ENCODE results near the gene SAT2.

SAT2 gene

GRCh38 chr17:7579834-7580603 lies 47.6 kb downstream of the SAT2 start:
- peaks cover 30% of the 10 kb centered on the region for H3K36me3 ChIP-seq (ENCODE audit: insufficient read depth, low read length)
- no peaks in the 10 kb centered on the region for H3K9me3 ChIP-seq (ENCODE audit: control insufficient read depth, insufficient read depth, low read length)
- peaks cover 11% of the 10 kb centered on the region; the same call in 1 of the 2 replicates for H3K4me1 ChIP-seq (ENCODE audit: insufficient read depth, low read length)
- H3K9ac ChIP-seq (ENCODE audit: low read depth, low read length) = no peak overlapping the region

- Histone ChIP-seq H3K9ac (ENCODE audit: low read depth, low read length) (no peak within 1 kb of the TSS), H3K9me3 (ENCODE audit: control insufficient read depth, insufficient read depth, low read length) (no peaks in the 10 kb centered on the region), H3K36me3 (ENCODE audit: insufficient read depth, low read length) (peaks cover 38% of the 10 kb centered on the region), H3K4me1 (ENCODE audit: insufficient read depth, low read length) (peaks cover 17% of the 10 kb centered on the region)
These were observed 48.4 kb downstream of the SAT2 start, which contains the start of gene CD68 for GRCh38 chr17:7579001-7579833. Gene CD68 (plus strand): TSS chr17:7579638. CDS start chr17:7579678, 40 bp downstream.

- Histone ChIP-seq H3K36me3 (ENCODE audit: insufficient read depth, low read length) (peaks cover 43% of the 10 kb centered on the region), H3K4me1 (ENCODE audit: insufficient read depth, low read length) (peaks cover 17% of the 10 kb centered on the region), H3K9me3 (ENCODE audit: control insufficient read depth, insufficient read depth, low read length) (no peaks in the 10 kb centered on the region), H3K9ac (ENCODE audit: low read depth, low read length) (no peak overlapping the region)
These were observed 50.1 kb downstream of the SAT2 start for GRCh38 chr17:7577327-7578199.

GRCh38 chr17:7576432-7576937 lies 51.1 kb downstream of the SAT2 start:
- H3K4me1 ChIP-seq (ENCODE audit: insufficient read depth, low read length) = peaks cover 18% of the 10 kb centered on the region
- H3K9me3 ChIP-seq (ENCODE audit: control insufficient read depth, insufficient read depth, low read length) = no peaks in the 10 kb centered on the region
- H3K9ac ChIP-seq (ENCODE audit: low read depth, low read length) = no peak overlapping the region
- H3K36me3 ChIP-seq (ENCODE audit: insufficient read depth, low read length) = peaks cover 43% of the 10 kb centered on the region
